H9 (cell line): ENCODE results near the gene WDHD1. TPM values are rescaled to one million over a fixed set of nuclear protein-coding genes. Genes with fewer than 3 reads are reported as not detected.

Experiments
- DNase-seq: peaks from one replicate; pipeline ENCODE4 v3.0.0-alpha.2; 2017
- H2AFZ ChIP-seq: one replicate; pipeline ENCODE4 v1.6.1; 2013; ENCODE audit warnings: mild to moderate bottlenecking, low read length, control low read depth, moderate library complexity
- H2AK5ac ChIP-seq: 2 replicates; pipeline ENCODE4 v1.6.1; 2013; ENCODE audit warnings: low read length, control low read depth, mixed read lengths; ENCODE audit not compliant: insufficient read length
- H2BK120ac ChIP-seq: one replicate; pipeline ENCODE4 v1.6.1; 2013; ENCODE audit warnings: low read depth, mild to moderate bottlenecking, low read length, control low read depth, inconsistent platforms; ENCODE audit not compliant: poor library complexity, severe bottlenecking
- H2BK12ac ChIP-seq: 2 replicates; pipeline ENCODE4 v1.6.1; 2013; ENCODE audit warnings: low read length, control low read depth, mixed read lengths, low read depth; ENCODE audit not compliant: insufficient read length
- H2BK15ac ChIP-seq: 2 replicates; pipeline ENCODE4 v1.6.1; 2013; ENCODE audit warnings: low read depth, low read length, control low read depth
- H2BK20ac ChIP-seq: one replicate; pipeline ENCODE4 v1.6.1; 2013; ENCODE audit warnings: low read depth, mild to moderate bottlenecking, low read length, control low read depth, inconsistent platforms; ENCODE audit not compliant: poor library complexity, severe bottlenecking
- H2BK5ac ChIP-seq: 2 replicates; pipeline ENCODE4 v1.6.1; 2013; ENCODE audit warnings: low read length, control low read depth, mixed read lengths; ENCODE audit not compliant: insufficient read length
- H3K14ac ChIP-seq: 2 replicates; pipeline ENCODE4 v1.6.1; 2013; ENCODE audit warnings: low read length, control low read depth; ENCODE audit not compliant: insufficient read depth
- H3K18ac ChIP-seq: 2 replicates; pipeline ENCODE4 v1.6.1; 2013; ENCODE audit warnings: low read depth, mild to moderate bottlenecking, mixed read lengths, low read length, control low read depth; ENCODE audit not compliant: insufficient read length
- H3K23ac ChIP-seq: 2 replicates; pipeline ENCODE4 v1.6.1; 2013; ENCODE audit warnings: low read length, control low read depth, mixed read lengths, low read depth; ENCODE audit not compliant: insufficient read length
- H3K23me2 ChIP-seq: 2 replicates; pipeline ENCODE4 v1.6.1; 2013; ENCODE audit warnings: low read depth, mild to moderate bottlenecking, mixed read lengths, low read length, control low read depth; ENCODE audit not compliant: insufficient read length, poor library complexity, severe bottlenecking
- H3K27ac ChIP-seq: 2 replicates; pipeline ENCODE4 v1.5.1; 2013; ENCODE audit warnings: low read length, control low read depth, mixed read lengths, low read depth; ENCODE audit not compliant: insufficient read length
- H3K27me3 ChIP-seq: 2 replicates; pipeline ENCODE4 v1.6.1; 2013; ENCODE audit warnings: low read length, control low read depth, inconsistent platforms; ENCODE audit not compliant: insufficient read depth
- H3K4ac ChIP-seq: 2 replicates; pipeline ENCODE4 v1.6.1; 2013; ENCODE audit warnings: low read depth, mild to moderate bottlenecking, control low read depth, inconsistent platforms, low read length, moderate library complexity
- H3K4me1 ChIP-seq: 2 replicates; pipeline ENCODE4 v1.6.1; 2013; ENCODE audit warnings: low read length, control low read depth, inconsistent platforms; ENCODE audit not compliant: insufficient read depth
- H3K4me2 ChIP-seq: 2 replicates; pipeline ENCODE4 v1.6.1; 2013; ENCODE audit warnings: low read length, control low read depth, mixed read lengths; ENCODE audit not compliant: insufficient read length, insufficient read depth
- H3K56ac ChIP-seq: 2 replicates; pipeline ENCODE4 v1.6.1; 2013; ENCODE audit warnings: low read depth, mild to moderate bottlenecking, mixed read lengths, low read length, control low read depth; ENCODE audit not compliant: insufficient read length
- H3K79me1 ChIP-seq: 2 replicates; pipeline ENCODE4 v1.6.1; 2013; ENCODE audit warnings: low read depth, mild to moderate bottlenecking, moderate library complexity, low read length, control low read depth, inconsistent platforms; ENCODE audit not compliant: insufficient read depth, poor library complexity, severe bottlenecking
- H3K79me2 ChIP-seq: 2 replicates; pipeline ENCODE4 v1.6.1; 2013; ENCODE audit warnings: low read length, control low read depth, inconsistent platforms; ENCODE audit not compliant: insufficient read depth
- H3K9ac ChIP-seq: 2 replicates; pipeline ENCODE4 v1.6.1; 2013; ENCODE audit warnings: low read length, control low read depth, mixed read lengths; ENCODE audit not compliant: insufficient read length; ENCODE audit errors: extremely low read depth
- H3K9me3 ChIP-seq: one replicate; pipeline ENCODE4 v1.6.1; 2013; ENCODE audit warnings: low read depth, low read length, inconsistent platforms; ENCODE audit not compliant: control insufficient read depth
- H3T11ph ChIP-seq: one replicate; pipeline ENCODE4 v1.6.1; 2013; ENCODE audit warnings: mild to moderate bottlenecking, low read length, control low read depth, inconsistent platforms
- H4K20me1 ChIP-seq: one replicate; pipeline ENCODE4 v1.6.1; 2013; ENCODE audit not compliant: control insufficient read depth, insufficient read length, insufficient read depth
- H4K5ac ChIP-seq: 2 replicates; pipeline ENCODE4 v1.6.1; 2013; ENCODE audit warnings: low read depth, mild to moderate bottlenecking, mixed read lengths, low read length, control low read depth; ENCODE audit not compliant: insufficient read length
- H4K8ac ChIP-seq: replicated peaks from 2 replicates; pipeline ENCODE4 v1.6.1; 2013; ENCODE audit warnings: low read length, control low read depth, mixed read lengths, low read depth; ENCODE audit not compliant: insufficient read length
- H4K91ac ChIP-seq: 2 replicates; pipeline ENCODE4 v1.6.1; 2013; ENCODE audit warnings: low read depth, mild to moderate bottlenecking, moderate library complexity, mixed read lengths, low read length, control low read depth; ENCODE audit not compliant: insufficient read length
- H3K27ac Mint-ChIP-seq, 3 experiments: 2 replicates in 2 of 3; 3 replicates in 1 of 3; pipeline ENCODE4 v1.8.0; 2020 to 2021; ENCODE audit warnings: mixed read lengths in 3 of 3, mild to moderate bottlenecking in 1 of 3, moderate library complexity in 1 of 3
- H3K27me3 Mint-ChIP-seq: 2 replicates; pipeline ENCODE4 v1.8.0; 2021; ENCODE audit warnings: low read depth, mild to moderate bottlenecking, moderate library complexity, mixed read lengths
- H3K36me3 Mint-ChIP-seq, 3 experiments: 2 replicates in 2 of 3; 3 replicates in 1 of 3; pipeline ENCODE4 v1.8.0; 2020 to 2021; ENCODE audit warnings: low read depth in 3 of 3, mixed read lengths in 3 of 3; ENCODE audit not compliant: insufficient read depth in 1 of 3
- H3K4me1 Mint-ChIP-seq, 2 experiments: 2 replicates each; pipeline ENCODE4 v1.8.0; 2020; ENCODE audit warnings: mixed read lengths in 2 of 2
- H3K4me3 Mint-ChIP-seq, 2 experiments: 2 replicates in 1 of 2; 3 replicates in 1 of 2; pipeline ENCODE4 v1.8.0; 2020 to 2021; ENCODE audit warnings: mild to moderate bottlenecking in 2 of 2, mixed read lengths in 2 of 2, moderate library complexity in 1 of 2
- H3K9me3 Mint-ChIP-seq, 2 experiments: 2 replicates in 1 of 2; 3 replicates in 1 of 2; pipeline ENCODE4 v1.8.0; 2020; ENCODE audit warnings: mild to moderate bottlenecking in 2 of 2, mixed read lengths in 2 of 2, moderate library complexity in 1 of 2
- WGBS: extraction: QIAGEN DNeasy Blood & Tissue Kit; methylation state at CpG from one replicate; pipeline ENCODE4 v1.1.7; 2013; ENCODE audit warnings: missing lambda C conversion rate, low lambda C conversion rate, mixed read lengths; ENCODE audit not compliant: insufficient read length; ENCODE audit errors: extremely low coverage; 5-methylcytosine and 5-hydroxymethylcytosine counted together
- total RNA-seq: library from RNA; stranded (reverse); gene quantifications from 2 replicates; pipeline ENCODE4 v1.2.1, GENCODE V29; 2021
- TF ChIP-seq, protein P1 (sequence below): fragments of 200-600 bp; sonication (generic); conservative IDR thresholded peaks from 3 replicates; pipeline ENCODE4 v1.8.0; 2021; ENCODE audit warnings: antibody characterized with exemption, mild to moderate bottlenecking

WDHD1 gene
- total RNA-seq, 1 experiment from 2014 or later = 93.7 TPM

DNA sequence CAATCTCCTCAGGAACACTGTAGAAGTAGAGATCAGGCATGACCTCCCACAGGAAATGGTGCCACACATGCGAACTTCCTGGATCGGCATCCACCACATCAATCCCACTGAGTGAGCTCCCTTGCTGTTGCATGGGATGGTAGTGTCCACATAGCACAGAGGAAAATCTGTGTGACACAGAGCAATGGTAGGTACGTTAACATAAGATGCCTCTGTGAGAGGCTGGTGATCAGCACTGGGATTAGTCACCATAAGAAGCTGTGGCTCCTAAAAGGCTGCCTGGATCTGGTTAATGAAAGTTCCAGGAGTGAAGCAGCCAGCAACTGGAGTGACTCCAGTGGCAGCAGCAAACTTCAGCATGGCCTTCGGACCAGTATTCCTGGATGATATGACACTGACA lies 21.8 kb downstream of the WDHD1 start:
- Histone ChIP-seq H3K56ac (no peak overlapping the region), H4K5ac (no peak overlapping the region), H3K4me2 (no peak overlapping the region), H2BK15ac (no peak overlapping the region), H2AFZ (no peak overlapping the region), H4K91ac (no peak overlapping the region), H3K14ac (no peak overlapping the region), H3K9ac (no peak overlapping the region), H3K4ac (no peak overlapping the region), H2BK5ac (no peak overlapping the region), H3K23ac (no peak overlapping the region), H4K8ac (no peak overlapping the region), H2BK120ac (no peak overlapping the region), H2BK20ac (no peak overlapping the region), H3K9me3 (no peaks in the 10 kb centered on the region), H3K79me1 (no peaks in the 10 kb centered on the region), H3K4me1 (no peaks in the 10 kb centered on the region), H4K20me1 (no peaks in the 10 kb centered on the region), H3K79me2 (no peaks in the 10 kb centered on the region), H3K18ac (no peak overlapping the region), H3T11ph (no peak overlapping the region), H2BK12ac (no peak overlapping the region), H2AK5ac (no peak overlapping the region), H3K23me2 (no peaks in the 10 kb centered on the region), H3K27me3 (no peaks in the 10 kb centered on the region), H3K27ac (no peak overlapping the region)
- no peaks in the 10 kb centered on the region for H3K27me3 Mint-ChIP-seq
- H3K27ac Mint-ChIP-seq = no peak overlapping the region; a peak in 1 of 7 replicates
- no peaks in the 10 kb centered on the region for H3K4me1 Mint-ChIP-seq
- WGBS = no CpG with 5 or more reads among the region's 4 CpGs
- TF ChIP-seq, protein P1, sequence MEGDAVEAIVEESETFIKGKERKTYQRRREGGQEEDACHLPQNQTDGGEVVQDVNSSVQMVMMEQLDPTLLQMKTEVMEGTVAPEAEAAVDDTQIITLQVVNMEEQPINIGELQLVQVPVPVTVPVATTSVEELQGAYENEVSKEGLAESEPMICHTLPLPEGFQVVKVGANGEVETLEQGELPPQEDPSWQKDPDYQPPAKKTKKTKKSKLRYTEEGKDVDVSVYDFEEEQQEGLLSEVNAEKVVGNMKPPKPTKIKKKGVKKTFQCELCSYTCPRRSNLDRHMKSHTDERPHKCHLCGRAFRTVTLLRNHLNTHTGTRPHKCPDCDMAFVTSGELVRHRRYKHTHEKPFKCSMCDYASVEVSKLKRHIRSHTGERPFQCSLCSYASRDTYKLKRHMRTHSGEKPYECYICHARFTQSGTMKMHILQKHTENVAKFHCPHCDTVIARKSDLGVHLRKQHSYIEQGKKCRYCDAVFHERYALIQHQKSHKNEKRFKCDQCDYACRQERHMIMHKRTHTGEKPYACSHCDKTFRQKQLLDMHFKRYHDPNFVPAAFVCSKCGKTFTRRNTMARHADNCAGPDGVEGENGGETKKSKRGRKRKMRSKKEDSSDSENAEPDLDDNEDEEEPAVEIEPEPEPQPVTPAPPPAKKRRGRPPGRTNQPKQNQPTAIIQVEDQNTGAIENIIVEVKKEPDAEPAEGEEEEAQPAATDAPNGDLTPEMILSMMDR = no peak
- no peak for DNase-seq
- H3K9me3 Mint-ChIP-seq = no peaks in the 10 kb centered on the region
- no peak overlapping the region for H3K4me3 Mint-ChIP-seq
- H3K36me3 Mint-ChIP-seq = peaks cover 31 to 83% (median 82%) of the 10 kb centered on the region in 3 experiments; a peak in 6 of 7 replicates
